GM12878 (cell line): Measurements from ENCODE around the gene SNRPA1. TPM values are rescaled to one million over a fixed set of nuclear protein-coding genes. Genes with fewer than 3 reads are reported as not detected.

ENCODE experiments used
- GATAD2B ChIP-seq: fragments of 450-650 bp; conservative IDR thresholded peaks from 2 replicates; pipeline ENCODE4 v1.6.1; 2017; ENCODE audit warnings: low read depth, mild to moderate bottlenecking, moderate library complexity
- HDGF ChIP-seq: fragments of 450-650 bp; IDR thresholded peaks from 2 replicates; pipeline ENCODE4 v1.6.1; 2016; ENCODE audit warnings: antibody characterized with exemption
- JUND ChIP-seq: IDR thresholded peaks from 2 replicates; pipeline ENCODE4 v1.6.1; 2012; ENCODE audit warnings: low read depth, mild to moderate bottlenecking, low read length, improper control_type of control experiment, moderate library complexity
- NR2C2 ChIP-seq: IDR thresholded peaks from 2 replicates; pipeline ENCODE4 v1.6.1; 2011; ENCODE audit warnings: borderline replicate concordance, low read depth; ENCODE audit not compliant: control insufficient read depth, insufficient read length
- NR2F1 ChIP-seq: fragments of 450-650 bp; conservative IDR thresholded peaks from 2 replicates; pipeline ENCODE4 v1.6.1; 2017; ENCODE audit warnings: mild to moderate bottlenecking
- POLR2AphosphoS5 ChIP-seq: IDR thresholded peaks from 2 replicates; pipeline ENCODE4 v1.6.1; 2011; ENCODE audit warnings: mild to moderate bottlenecking, low read length, inconsistent platforms
- SMARCA5 ChIP-seq: fragments of 450-650 bp; IDR thresholded peaks from 2 replicates; pipeline ENCODE4 v1.6.1; 2017; ENCODE audit warnings: mild to moderate bottlenecking
- SPI1 ChIP-seq: IDR thresholded peaks from 2 replicates; pipeline ENCODE4 v1.6.1; 2011; ENCODE audit warnings: low read depth, mild to moderate bottlenecking, low read length, moderate library complexity, borderline replicate concordance; ENCODE audit not compliant: insufficient read depth
- SREBF2 ChIP-seq: IDR thresholded peaks from 2 replicates; pipeline ENCODE4 v1.6.1; 2012; ENCODE audit warnings: mild to moderate bottlenecking, low read length
- SUPT20H ChIP-seq: IDR thresholded peaks from 2 replicates; pipeline ENCODE4 v1.6.1; 2011; ENCODE audit warnings: low read depth, mild to moderate bottlenecking, low read length, moderate library complexity, borderline replicate concordance; ENCODE audit not compliant: control insufficient read depth
- TCF12 ChIP-seq: IDR thresholded peaks from 2 replicates; pipeline ENCODE4 v1.6.1; 2011; ENCODE audit warnings: low read depth, mild to moderate bottlenecking, low read length
- TCF7 ChIP-seq: IDR thresholded peaks from 2 replicates; pipeline ENCODE4 v1.6.1; 2014; ENCODE audit warnings: antibody characterized with exemption, borderline replicate concordance
- polyA plus RNA-seq, 11 experiments: library from polyadenylated mRNA; depleted of rRNA in 4 of 11; unstranded in 6 of 11; stranded (reverse) in 5 of 11; fragments of >200 nt; fragmentation: Nextera tagmentation in 4 of 11; fragmentation: Illumina TruSeq in 1 of 11; extraction: Ambion mirVana in 4 of 11; extraction: Trizol in 1 of 11; gene quantifications; 1 replicate in 1 of 11; 2 replicates in 10 of 11; pipeline versions ENCODE4 v1.2.1 to v1.2.3, GENCODE V29; 2011 to 2016; ENCODE audit warnings: inconsistent platforms in 2 of 11, missing spikeins in 2 of 11, low read depth in 1 of 11
- total RNA-seq, 4 experiments: library from RNA; depleted of rRNA in 3 of 4; stranded (reverse); fragments of >200 nt in 3 of 4; fragmentation: Illumina TruSeq in 1 of 4; extraction: Trizol in 1 of 4; gene quantifications; 2 replicates each; pipeline versions ENCODE4 v1.2.1 to v1.2.3, GENCODE V29; 2013 to 2021
- TF ChIP-seq, protein P1 (sequence below): fragments of 450-650 bp; IDR thresholded peaks from 2 replicates; pipeline ENCODE4 v1.6.1; 2016; ENCODE audit warnings: mild to moderate bottlenecking, moderate library complexity, borderline replicate concordance
- TF ChIP-seq, protein P2 (sequence below): fragments of 450-650 bp; IDR thresholded peaks from 2 replicates; pipeline ENCODE4 v1.6.1; 2017; ENCODE audit warnings: low read depth, mild to moderate bottlenecking, moderate library complexity
- TF ChIP-seq, protein P3 (sequence below): fragments of 150-350 bp; IDR thresholded peaks from 2 replicates; pipeline ENCODE4 v1.6.1; 2016; ENCODE audit warnings: low read depth, low read length
- TF ChIP-seq, protein P4 (sequence below): fragments of 450-650 bp; IDR thresholded peaks from 2 replicates; pipeline ENCODE4 v1.6.1; 2017; ENCODE audit warnings: mild to moderate bottlenecking, moderate library complexity

Gene SNRPA1
- total and polyA plus RNA-seq, 10 of the 15 experiments (the other 5 are each of a cell fraction or from before 2014, with no cell fraction given), result 59.9 to 267 (median 161) TPM

DNA sequence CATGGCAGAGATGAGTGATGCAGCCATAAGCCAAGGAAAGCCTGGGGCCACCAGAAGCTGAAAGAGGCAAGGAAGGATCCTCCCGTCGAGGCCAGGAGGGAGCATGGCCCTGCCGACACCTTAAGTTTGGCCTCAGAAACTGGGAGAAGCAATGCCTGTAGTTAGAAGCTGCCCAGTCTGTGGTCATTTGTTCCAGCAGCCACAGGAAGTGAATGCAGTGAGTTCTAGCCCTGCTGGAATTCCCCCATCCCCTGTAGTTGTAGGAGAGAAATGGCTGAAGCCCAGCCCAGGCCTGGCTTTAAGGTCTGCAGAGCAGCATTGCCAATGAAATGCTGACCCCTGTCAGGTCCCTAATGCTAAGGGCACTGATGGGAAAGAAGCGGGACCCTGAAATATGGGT is 31.0 kb downstream of the SNRPA1 start (continued):
- TF ChIP-seq SREBF2, result no peak
- TF ChIP-seq HDGF, result no peak
- TF ChIP-seq SUPT20H, result no peak
- TF ChIP-seq, protein P1, sequence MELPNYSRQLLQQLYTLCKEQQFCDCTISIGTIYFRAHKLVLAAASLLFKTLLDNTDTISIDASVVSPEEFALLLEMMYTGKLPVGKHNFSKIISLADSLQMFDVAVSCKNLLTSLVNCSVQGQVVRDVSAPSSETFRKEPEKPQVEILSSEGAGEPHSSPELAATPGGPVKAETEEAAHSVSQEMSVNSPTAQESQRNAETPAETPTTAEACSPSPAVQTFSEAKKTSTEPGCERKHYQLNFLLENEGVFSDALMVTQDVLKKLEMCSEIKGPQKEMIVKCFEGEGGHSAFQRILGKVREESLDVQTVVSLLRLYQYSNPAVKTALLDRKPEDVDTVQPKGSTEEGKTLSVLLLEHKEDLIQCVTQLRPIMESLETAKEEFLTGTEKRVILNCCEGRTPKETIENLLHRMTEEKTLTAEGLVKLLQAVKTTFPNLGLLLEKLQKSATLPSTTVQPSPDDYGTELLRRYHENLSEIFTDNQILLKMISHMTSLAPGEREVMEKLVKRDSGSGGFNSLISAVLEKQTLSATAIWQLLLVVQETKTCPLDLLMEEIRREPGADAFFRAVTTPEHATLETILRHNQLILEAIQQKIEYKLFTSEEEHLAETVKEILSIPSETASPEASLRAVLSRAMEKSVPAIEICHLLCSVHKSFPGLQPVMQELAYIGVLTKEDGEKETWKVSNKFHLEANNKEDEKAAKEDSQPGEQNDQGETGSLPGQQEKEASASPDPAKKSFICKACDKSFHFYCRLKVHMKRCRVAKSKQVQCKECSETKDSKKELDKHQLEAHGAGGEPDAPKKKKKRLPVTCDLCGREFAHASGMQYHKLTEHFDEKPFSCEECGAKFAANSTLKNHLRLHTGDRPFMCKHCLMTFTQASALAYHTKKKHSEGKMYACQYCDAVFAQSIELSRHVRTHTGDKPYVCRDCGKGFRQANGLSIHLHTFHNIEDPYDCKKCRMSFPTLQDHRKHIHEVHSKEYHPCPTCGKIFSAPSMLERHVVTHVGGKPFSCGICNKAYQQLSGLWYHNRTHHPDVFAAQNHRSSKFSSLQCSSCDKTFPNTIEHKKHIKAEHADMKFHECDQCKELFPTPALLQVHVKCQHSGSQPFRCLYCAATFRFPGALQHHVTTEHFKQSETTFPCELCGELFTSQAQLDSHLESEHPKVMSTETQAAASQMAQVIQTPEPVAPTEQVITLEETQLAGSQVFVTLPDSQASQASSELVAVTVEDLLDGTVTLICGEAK, result no peak
- no peak for TF ChIP-seq TCF7
- no peak for TF ChIP-seq TCF12
- TF ChIP-seq, protein P2, sequence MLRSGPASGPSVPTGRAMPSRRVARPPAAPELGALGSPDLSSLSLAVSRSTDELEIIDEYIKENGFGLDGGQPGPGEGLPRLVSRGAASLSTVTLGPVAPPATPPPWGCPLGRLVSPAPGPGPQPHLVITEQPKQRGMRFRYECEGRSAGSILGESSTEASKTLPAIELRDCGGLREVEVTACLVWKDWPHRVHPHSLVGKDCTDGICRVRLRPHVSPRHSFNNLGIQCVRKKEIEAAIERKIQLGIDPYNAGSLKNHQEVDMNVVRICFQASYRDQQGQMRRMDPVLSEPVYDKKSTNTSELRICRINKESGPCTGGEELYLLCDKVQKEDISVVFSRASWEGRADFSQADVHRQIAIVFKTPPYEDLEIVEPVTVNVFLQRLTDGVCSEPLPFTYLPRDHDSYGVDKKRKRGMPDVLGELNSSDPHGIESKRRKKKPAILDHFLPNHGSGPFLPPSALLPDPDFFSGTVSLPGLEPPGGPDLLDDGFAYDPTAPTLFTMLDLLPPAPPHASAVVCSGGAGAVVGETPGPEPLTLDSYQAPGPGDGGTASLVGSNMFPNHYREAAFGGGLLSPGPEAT, result peak; percentile 69
- TF ChIP-seq JUND, result no peak
- TF ChIP-seq, protein P3, sequence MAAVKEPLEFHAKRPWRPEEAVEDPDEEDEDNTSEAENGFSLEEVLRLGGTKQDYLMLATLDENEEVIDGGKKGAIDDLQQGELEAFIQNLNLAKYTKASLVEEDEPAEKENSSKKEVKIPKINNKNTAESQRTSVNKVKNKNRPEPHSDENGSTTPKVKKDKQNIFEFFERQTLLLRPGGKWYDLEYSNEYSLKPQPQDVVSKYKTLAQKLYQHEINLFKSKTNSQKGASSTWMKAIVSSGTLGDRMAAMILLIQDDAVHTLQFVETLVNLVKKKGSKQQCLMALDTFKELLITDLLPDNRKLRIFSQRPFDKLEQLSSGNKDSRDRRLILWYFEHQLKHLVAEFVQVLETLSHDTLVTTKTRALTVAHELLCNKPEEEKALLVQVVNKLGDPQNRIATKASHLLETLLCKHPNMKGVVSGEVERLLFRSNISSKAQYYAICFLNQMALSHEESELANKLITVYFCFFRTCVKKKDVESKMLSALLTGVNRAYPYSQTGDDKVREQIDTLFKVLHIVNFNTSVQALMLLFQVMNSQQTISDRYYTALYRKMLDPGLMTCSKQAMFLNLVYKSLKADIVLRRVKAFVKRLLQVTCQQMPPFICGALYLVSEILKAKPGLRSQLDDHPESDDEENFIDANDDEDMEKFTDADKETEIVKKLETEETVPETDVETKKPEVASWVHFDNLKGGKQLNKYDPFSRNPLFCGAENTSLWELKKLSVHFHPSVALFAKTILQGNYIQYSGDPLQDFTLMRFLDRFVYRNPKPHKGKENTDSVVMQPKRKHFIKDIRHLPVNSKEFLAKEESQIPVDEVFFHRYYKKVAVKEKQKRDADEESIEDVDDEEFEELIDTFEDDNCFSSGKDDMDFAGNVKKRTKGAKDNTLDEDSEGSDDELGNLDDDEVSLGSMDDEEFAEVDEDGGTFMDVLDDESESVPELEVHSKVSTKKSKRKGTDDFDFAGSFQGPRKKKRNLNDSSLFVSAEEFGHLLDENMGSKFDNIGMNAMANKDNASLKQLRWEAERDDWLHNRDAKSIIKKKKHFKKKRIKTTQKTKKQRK, result no peak
- peak; percentile 10; the same call in 1 of the 2 replicates for TF ChIP-seq SPI1
- TF ChIP-seq NR2F1, result peak; percentile 39; the same call in 1 of the 2 replicates
- peak; percentile 59; the same call in 1 of the 2 replicates for TF ChIP-seq SMARCA5
- 0 out of 2 replicates have a peak, but pooled peaks have one; percentile 13 for TF ChIP-seq GATAD2B
- TF ChIP-seq POLR2AphosphoS5, result 0 out of 2 replicates have a peak, but pooled peaks have one; percentile 39
- no peak for TF ChIP-seq NR2C2
- TF ChIP-seq, protein P4, sequence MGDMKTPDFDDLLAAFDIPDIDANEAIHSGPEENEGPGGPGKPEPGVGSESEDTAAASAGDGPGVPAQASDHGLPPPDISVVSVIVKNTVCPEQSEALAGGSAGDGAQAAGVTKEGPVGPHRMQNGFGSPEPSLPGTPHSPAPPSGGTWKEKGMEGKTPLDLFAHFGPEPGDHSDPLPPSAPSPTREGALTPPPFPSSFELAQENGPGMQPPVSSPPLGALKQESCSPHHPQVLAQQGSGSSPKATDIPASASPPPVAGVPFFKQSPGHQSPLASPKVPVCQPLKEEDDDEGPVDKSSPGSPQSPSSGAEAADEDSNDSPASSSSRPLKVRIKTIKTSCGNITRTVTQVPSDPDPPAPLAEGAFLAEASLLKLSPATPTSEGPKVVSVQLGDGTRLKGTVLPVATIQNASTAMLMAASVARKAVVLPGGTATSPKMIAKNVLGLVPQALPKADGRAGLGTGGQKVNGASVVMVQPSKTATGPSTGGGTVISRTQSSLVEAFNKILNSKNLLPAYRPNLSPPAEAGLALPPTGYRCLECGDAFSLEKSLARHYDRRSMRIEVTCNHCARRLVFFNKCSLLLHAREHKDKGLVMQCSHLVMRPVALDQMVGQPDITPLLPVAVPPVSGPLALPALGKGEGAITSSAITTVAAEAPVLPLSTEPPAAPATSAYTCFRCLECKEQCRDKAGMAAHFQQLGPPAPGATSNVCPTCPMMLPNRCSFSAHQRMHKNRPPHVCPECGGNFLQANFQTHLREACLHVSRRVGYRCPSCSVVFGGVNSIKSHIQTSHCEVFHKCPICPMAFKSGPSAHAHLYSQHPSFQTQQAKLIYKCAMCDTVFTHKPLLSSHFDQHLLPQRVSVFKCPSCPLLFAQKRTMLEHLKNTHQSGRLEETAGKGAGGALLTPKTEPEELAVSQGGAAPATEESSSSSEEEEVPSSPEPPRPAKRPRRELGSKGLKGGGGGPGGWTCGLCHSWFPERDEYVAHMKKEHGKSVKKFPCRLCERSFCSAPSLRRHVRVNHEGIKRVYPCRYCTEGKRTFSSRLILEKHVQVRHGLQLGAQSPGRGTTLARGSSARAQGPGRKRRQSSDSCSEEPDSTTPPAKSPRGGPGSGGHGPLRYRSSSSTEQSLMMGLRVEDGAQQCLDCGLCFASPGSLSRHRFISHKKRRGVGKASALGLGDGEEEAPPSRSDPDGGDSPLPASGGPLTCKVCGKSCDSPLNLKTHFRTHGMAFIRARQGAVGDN, result peak; percentile 98
